K562 (cell line): ENCODE results near the gene CLPSL2. TPM values are rescaled to one million over a fixed set of nuclear protein-coding genes. Genes with fewer than 3 reads are reported as not detected.

ENCODE experiments used
- ARID2 ChIP-seq: fragments of 450-650 bp; IDR thresholded peaks from 2 replicates; pipeline ENCODE4 v1.6.1; 2017; ENCODE audit warnings: antibody characterized with exemption, mild to moderate bottlenecking
- GTF2F1 ChIP-seq: IDR thresholded peaks from 2 replicates; pipeline ENCODE4 v1.6.1; 2011; ENCODE audit warnings: low read depth, low read length, improper control_type of control experiment
- KDM2B ChIP-seq: fragments of 250-450 bp; sonication (Bioruptor Pico); IDR thresholded peaks from 2 replicates; pipeline ENCODE4 v1.8.0; 2021; ENCODE audit warnings: mild to moderate bottlenecking, moderate library complexity
- NFIC ChIP-seq: fragments of 450-650 bp; IDR thresholded peaks from 2 replicates; pipeline ENCODE4 v1.6.1; 2017; ENCODE audit warnings: mild to moderate bottlenecking, inconsistent platforms
- NR2F6 ChIP-seq: fragments of 450-650 bp; formaldehyde crosslinking; IDR thresholded peaks from 2 replicates; pipeline ENCODE4 v1.4.0; 2020; ENCODE audit warnings: mild to moderate bottlenecking
- RB1 ChIP-seq: fragments of 450-650 bp; IDR thresholded peaks from 2 replicates; pipeline ENCODE4 v1.6.1; 2017; ENCODE audit warnings: low read depth, mild to moderate bottlenecking
- RFX1 ChIP-seq: fragments of 450-650 bp; IDR thresholded peaks from 2 replicates; pipeline ENCODE4 v1.6.1; 2016; ENCODE audit warnings: mild to moderate bottlenecking, moderate library complexity
- SMAD1 ChIP-seq: fragments of 150-350 bp; IDR thresholded peaks from 2 replicates; pipeline ENCODE4 v1.6.1; 2014; ENCODE audit warnings: low read length, low read depth; ENCODE audit not compliant: partially characterized antibody
- SOX6 ChIP-seq: fragments of 450-650 bp; IDR thresholded peaks from 2 replicates; pipeline ENCODE4 v1.6.1; 2014; ENCODE audit warnings: mild to moderate bottlenecking
- ZBTB5 ChIP-seq: fragments of 450-650 bp; IDR thresholded peaks from 2 replicates; pipeline ENCODE4 v1.6.1; 2017; ENCODE audit warnings: antibody characterized with exemption
- ZFP91 ChIP-seq: sonication (generic); formaldehyde crosslinking; IDR thresholded peaks from 2 replicates; pipeline ENCODE4 v1.8.0; 2022; ENCODE audit warnings: mild to moderate bottlenecking, missing genetic modification reagents
- ZNF699 ChIP-seq: fragments of 250-450 bp; sonication (Bioruptor Pico); IDR thresholded peaks from 2 replicates; pipeline ENCODE4 v1.8.0; 2021; ENCODE audit warnings: mild to moderate bottlenecking, moderate library complexity; ENCODE audit not compliant: insufficient replicate concordance
- polyA plus RNA-seq, 8 experiments: library from polyadenylated mRNA; depleted of rRNA in 4 of 8; stranded (reverse) in 5 of 8; unstranded in 3 of 8; fragments of >200 nt; fragmentation: Nextera tagmentation in 2 of 8; fragmentation: Illumina TruSeq in 1 of 8; extraction: Ambion mirVana in 2 of 8; extraction: Trizol in 1 of 8; gene quantifications; 2 replicates each; pipeline versions ENCODE4 v1.2.1 to v1.2.3, GENCODE V29; 2011 to 2014; ENCODE audit warnings: inconsistent platforms in 1 of 8, missing spikeins in 1 of 8
- total RNA-seq, 7 experiments: library from RNA; depleted of rRNA in 6 of 7; stranded (reverse); fragments of >200 nt in 6 of 7; fragmentation: Illumina TruSeq in 2 of 7; extraction: Trizol in 2 of 7; gene quantifications; 2 replicates each; pipeline versions ENCODE4 v1.2.1 to v1.2.3, GENCODE V29; 2011 to 2021; ENCODE audit warnings: low replicate concordance in 1 of 7
- TF ChIP-seq, protein P1 (sequence below): fragments of 200-800 bp; sonication (Bioruptor generic); IDR thresholded peaks from 2 replicates; pipeline ENCODE4 v1.6.1; 2016; ENCODE audit warnings: missing genetic modification characterization, missing compliant biosample characterization
- TF ChIP-seq, protein P2 (sequence below): fragments of 250-450 bp; sonication (Bioruptor Pico); IDR thresholded peaks from 2 replicates; pipeline ENCODE4 v1.8.0; 2022; ENCODE audit warnings: inconsistent platforms
- TF ChIP-seq, protein P3 (sequence below): fragments of 250-450 bp; sonication (Bioruptor Pico); IDR thresholded peaks from 2 replicates; pipeline ENCODE4 v1.9.0; 2021; ENCODE audit warnings: mild to moderate bottlenecking, inconsistent platforms

The CLPSL2 gene
- total and polyA plus RNA-seq, 9 of the 15 experiments (the other 6 are each of a cell fraction or from before 2014, with no cell fraction given), result not detected

DNA sequence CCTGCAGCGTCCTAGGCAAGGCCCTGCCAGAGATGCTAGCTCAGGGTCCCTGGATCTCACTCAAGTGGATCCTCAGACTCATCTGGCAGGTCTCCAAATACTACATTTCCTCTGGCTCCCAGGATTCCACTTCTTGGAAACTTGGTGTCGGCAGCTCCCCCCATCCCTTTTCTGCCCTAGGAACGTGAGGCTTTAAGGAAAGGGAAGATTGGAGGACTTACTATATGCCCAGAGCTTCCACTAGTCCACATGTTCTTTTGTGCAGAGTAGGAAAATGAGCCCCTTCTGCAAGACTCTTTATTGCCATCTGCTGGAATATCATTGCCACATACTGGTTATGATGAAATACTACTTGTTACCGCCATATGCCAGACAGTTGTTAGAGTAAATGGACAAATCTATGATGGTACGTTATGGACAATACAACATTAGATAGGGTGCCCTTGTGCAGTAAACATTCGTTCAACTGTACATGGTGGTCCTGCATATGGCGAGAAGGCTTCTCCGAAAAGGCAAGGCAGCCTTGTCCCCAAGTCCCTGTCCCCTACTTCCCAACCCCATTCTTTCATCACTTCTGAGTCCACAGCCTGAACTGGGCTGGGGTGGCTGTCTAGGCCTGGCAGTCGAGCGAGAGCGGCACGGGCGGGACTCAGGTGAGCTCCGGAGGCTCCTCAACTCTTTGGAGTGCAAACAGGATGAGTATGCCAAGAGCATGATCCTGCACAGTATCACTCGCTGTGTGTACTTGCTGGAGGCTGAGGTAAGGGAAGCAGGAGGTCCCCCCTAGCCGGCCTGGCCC, 38.8 kb upstream of the CLPSL2 start (continued):
- TF ChIP-seq, protein P1, sequence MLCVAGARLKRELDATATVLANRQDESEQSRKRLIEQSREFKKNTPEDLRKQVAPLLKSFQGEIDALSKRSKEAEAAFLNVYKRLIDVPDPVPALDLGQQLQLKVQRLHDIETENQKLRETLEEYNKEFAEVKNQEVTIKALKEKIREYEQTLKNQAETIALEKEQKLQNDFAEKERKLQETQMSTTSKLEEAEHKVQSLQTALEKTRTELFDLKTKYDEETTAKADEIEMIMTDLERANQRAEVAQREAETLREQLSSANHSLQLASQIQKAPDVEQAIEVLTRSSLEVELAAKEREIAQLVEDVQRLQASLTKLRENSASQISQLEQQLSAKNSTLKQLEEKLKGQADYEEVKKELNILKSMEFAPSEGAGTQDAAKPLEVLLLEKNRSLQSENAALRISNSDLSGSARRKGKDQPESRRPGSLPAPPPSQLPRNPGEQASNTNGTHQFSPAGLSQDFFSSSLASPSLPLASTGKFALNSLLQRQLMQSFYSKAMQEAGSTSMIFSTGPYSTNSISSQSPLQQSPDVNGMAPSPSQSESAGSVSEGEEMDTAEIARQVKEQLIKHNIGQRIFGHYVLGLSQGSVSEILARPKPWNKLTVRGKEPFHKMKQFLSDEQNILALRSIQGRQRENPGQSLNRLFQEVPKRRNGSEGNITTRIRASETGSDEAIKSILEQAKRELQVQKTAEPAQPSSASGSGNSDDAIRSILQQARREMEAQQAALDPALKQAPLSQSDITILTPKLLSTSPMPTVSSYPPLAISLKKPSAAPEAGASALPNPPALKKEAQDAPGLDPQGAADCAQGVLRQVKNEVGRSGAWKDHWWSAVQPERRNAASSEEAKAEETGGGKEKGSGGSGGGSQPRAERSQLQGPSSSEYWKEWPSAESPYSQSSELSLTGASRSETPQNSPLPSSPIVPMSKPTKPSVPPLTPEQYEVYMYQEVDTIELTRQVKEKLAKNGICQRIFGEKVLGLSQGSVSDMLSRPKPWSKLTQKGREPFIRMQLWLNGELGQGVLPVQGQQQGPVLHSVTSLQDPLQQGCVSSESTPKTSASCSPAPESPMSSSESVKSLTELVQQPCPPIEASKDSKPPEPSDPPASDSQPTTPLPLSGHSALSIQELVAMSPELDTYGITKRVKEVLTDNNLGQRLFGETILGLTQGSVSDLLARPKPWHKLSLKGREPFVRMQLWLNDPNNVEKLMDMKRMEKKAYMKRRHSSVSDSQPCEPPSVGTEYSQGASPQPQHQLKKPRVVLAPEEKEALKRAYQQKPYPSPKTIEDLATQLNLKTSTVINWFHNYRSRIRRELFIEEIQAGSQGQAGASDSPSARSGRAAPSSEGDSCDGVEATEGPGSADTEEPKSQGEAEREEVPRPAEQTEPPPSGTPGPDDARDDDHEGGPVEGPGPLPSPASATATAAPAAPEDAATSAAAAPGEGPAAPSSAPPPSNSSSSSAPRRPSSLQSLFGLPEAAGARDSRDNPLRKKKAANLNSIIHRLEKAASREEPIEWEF (CRISPR knock-in tag), result no peak
- TF ChIP-seq NFIC, result peak; percentile 87
- no peak for TF ChIP-seq GTF2F1
- peak; percentile 71 for TF ChIP-seq RB1
- TF ChIP-seq NR2F6, result no peak
- TF ChIP-seq KDM2B (CRISPR knock-in tag), result no peak
- TF ChIP-seq, protein P2, sequence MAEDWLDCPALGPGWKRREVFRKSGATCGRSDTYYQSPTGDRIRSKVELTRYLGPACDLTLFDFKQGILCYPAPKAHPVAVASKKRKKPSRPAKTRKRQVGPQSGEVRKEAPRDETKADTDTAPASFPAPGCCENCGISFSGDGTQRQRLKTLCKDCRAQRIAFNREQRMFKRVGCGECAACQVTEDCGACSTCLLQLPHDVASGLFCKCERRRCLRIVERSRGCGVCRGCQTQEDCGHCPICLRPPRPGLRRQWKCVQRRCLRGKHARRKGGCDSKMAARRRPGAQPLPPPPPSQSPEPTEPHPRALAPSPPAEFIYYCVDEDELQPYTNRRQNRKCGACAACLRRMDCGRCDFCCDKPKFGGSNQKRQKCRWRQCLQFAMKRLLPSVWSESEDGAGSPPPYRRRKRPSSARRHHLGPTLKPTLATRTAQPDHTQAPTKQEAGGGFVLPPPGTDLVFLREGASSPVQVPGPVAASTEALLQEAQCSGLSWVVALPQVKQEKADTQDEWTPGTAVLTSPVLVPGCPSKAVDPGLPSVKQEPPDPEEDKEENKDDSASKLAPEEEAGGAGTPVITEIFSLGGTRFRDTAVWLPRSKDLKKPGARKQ (CRISPR knock-in tag), result no peak
- peak; percentile 59; the same call in 1 of the 2 replicates for TF ChIP-seq ARID2
- TF ChIP-seq SMAD1, result no peak
- no peak for TF ChIP-seq RFX1
- no peak for TF ChIP-seq ZBTB5
- TF ChIP-seq ZFP91 (CRISPR knock-in tag), result no peak
- TF ChIP-seq ZNF699 (CRISPR knock-in tag), result no peak
- TF ChIP-seq SOX6, result 0 out of 2 replicates have a peak, but pooled peaks have one; percentile 28
- TF ChIP-seq, protein P3, sequence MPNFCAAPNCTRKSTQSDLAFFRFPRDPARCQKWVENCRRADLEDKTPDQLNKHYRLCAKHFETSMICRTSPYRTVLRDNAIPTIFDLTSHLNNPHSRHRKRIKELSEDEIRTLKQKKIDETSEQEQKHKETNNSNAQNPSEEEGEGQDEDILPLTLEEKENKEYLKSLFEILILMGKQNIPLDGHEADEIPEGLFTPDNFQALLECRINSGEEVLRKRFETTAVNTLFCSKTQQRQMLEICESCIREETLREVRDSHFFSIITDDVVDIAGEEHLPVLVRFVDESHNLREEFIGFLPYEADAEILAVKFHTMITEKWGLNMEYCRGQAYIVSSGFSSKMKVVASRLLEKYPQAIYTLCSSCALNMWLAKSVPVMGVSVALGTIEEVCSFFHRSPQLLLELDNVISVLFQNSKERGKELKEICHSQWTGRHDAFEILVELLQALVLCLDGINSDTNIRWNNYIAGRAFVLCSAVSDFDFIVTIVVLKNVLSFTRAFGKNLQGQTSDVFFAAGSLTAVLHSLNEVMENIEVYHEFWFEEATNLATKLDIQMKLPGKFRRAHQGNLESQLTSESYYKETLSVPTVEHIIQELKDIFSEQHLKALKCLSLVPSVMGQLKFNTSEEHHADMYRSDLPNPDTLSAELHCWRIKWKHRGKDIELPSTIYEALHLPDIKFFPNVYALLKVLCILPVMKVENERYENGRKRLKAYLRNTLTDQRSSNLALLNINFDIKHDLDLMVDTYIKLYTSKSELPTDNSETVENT (CRISPR knock-in tag), result no peak
